Cardiac ventricle fibroblast (primary cell): ENCODE measurements around the gene SLC16A5. TPM values are rescaled to one million over a fixed set of nuclear protein-coding genes. Genes with fewer than 3 reads are reported as not detected.

ENCODE experiments used
- total RNA-seq: library from RNA; depleted of rRNA; stranded (reverse); fragments of >200 nt; gene quantifications from 2 replicates; pipeline ENCODE4 v1.2.3, GENCODE V29; 2015

SLC16A5 gene
- total RNA-seq, result 2.8 and 4.2 TPM in 2 replicates

GRCh38 chr17:75087558-75088453, at the start of gene SLC16A5:
SLC16A5 (plus strand) TSS chr17:75087954; CDS start chr17:75093637, 5,683 bp downstream.

DNA sequence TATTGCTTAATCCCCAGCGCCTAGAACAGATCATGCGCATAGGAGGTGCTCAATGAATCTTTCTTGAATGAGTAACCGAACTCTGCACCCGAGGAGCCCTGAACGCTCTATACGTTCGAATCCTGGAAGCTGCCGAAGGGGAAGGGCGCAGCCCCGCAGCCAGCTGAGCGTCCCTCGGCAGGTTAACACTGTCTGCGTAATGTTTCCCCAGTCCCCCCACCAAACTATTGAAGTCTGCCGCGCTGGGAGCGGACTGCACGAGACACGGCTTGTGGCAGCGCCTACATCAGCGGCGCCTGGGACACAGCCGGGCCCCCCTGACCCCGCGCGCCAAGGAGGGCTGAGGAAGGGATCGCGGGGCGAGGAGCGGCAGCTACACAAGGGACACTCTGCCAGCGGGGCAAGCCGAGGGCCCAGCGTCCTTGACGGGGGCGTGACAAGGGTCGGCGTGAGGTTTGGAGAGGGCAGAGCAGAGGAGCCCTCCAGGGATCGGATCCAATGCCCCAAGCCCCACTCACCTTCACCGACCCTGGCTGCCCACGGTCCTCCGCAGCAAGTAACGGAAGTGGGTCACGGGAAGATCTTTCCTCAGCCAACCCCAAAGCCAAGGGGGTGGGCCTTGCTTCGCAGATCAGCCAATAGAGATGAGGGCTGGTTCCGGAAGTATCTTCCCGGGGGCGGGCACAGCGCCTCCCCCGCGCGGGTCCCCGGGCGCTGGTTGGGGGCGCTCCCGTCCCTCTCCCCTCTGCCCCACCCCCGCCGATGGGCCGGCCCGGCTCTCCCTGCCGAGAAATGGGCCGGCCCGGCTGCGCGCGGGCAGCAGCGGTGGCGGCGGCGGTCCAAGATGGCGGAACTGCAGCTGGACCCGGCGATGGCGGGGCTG, 41.1 kb upstream of the SLC16A5 start, which contains the start of the genes ATP5PD and KCTD2:
ATP5PD (minus strand) TSS at position 563 of the 883 bp plus-strand sequence. CDS start 4,319 bp downstream, outside the sequence.
KCTD2 (plus strand) TSS at position 819 of the 883 bp plus-strand sequence; CDS start at position 845, 26 bp downstream.

GRCh38 chr17:75109407-75110233, 21.9 kb downstream of the SLC16A5 start, which contains the start of gene ARMC7:
ARMC7 (plus strand) TSS chr17:75109969; CDS start chr17:75110289, 320 bp downstream.

DNA sequence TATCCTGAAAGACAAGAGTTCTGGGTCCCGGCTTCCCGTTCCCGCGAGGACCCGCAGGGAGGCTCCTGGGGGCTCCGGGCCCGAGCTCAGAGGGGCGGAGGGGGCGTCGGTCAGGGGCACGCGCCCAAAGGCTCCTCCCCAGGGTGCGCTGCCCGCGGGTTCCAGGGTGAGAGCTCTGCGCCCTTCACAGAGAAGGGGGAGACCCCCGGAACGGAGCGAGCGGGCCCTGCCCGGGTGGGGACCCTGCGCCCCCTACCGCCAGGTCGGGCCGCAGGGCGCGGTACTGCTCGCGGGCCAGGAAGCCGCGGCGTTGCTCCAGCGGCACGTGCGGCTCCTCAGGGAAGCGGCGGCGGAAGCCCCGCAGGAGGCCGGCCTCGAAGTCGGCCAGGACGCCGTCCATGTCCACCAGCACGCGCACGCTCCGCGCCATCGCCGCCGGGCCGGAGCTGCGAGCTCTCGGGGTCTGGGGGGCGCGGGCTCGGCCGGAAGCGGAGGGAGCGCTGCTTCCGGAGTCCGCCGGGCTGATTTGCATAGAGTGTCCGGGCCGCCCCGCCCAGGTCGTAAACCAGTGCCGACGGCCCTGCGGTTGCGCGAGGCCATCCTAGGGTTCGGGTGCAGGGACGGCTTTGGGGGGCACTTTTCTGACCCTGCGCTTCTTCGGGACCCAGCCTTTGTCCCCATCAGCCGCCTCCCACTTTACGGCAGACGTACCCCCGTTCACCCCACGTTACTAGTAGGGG, 43.7 kb downstream of the SLC16A5 start, which contains the start of gene NT5C:
NT5C (minus strand) TSS at position 465 of the 740 bp plus-strand sequence; CDS start at position 430, 35 bp downstream.

DNA sequence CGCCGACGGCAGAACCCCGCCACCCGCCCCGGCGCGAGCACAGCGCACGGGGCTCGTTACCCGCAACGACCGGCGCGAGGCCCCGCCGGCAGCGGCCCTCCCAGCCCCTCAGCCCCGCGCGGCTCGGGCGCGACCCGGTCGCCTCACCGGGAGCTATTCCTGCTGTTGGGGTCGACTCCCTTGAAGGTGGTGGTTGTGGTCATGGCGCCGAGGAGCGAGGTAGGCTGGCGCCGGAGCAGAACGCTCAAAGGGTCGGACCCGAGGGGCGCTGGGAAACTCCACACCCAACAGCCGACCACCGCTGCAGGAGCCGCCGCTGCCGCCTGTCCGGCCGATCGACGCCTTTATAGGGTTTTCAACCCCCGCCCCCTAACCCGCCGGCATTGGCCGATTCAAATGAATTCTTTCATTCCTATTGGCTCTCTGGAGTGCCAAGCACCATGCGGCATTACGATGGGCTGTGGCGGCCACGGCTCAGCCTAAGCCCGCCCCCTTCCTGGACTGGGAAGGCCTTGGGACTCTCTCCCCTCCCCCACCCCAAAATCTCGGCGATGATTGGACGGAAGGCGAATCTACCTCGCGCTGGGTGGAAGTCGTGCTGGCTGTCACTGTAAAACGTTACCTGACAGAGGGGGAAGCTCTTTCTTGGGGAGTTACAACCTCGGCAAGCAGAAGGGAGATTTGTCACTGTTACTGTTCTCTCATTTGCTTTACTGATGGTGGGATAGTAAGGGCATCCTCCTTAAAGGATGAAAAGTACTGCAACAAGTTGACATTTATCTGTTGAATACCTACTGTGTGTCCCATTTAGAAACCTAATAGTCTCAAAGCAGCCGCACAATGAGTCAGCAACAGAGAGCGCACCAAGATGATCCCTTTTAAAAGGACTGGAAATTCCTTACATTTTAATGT, 66.7 kb downstream of the SLC16A5 start, which contains the start of gene JPT1:
JPT1 (minus strand) TSS at position 318 of the 912 bp plus-strand sequence; CDS start at position 203, 115 bp downstream.

Other genes with a start within 250 kb of the SLC16A5 start
- under 0.01 TPM in 1 of 2 replicates, not detected in the other for gene GRIN2C, start 228.1 kb upstream of the SLC16A5 start, total RNA-seq
- 19.4 and 20.9 TPM in 2 replicates for gene FDXR, start 215.0 kb upstream of the SLC16A5 start, total RNA-seq
- not detected in 2 replicates for gene FADS6, start 194.3 kb upstream of the SLC16A5 start, total RNA-seq
- not detected in 2 replicates for gene USH1G, start 164.7 kb upstream of the SLC16A5 start, total RNA-seq
- gene OTOP2, start 163.7 kb upstream of the SLC16A5 start, total RNA-seq, result not detected in 2 replicates
- gene OTOP3, start 152.1 kb upstream of the SLC16A5 start, total RNA-seq, result not detected in 2 replicates
- gene HID1, start 115.2 kb upstream of the SLC16A5 start, total RNA-seq, result 1.3 TPM in 1 of 2 replicates, not detected in the other
- 14.0 and 15.0 TPM in 2 replicates for gene CDR2L, start 100.3 kb upstream of the SLC16A5 start, total RNA-seq
- 36.5 and 42.3 TPM in 2 replicates for gene MRPL58, start 75.3 kb upstream of the SLC16A5 start, total RNA-seq
- gene ATP5PD, start 41.0 kb upstream of the SLC16A5 start, total RNA-seq, result 236 and 284 TPM in 2 replicates
- 18.2 and 20.5 TPM in 2 replicates for gene KCTD2, start 40.7 kb upstream of the SLC16A5 start, total RNA-seq
- 3.8 and 3.9 TPM in 2 replicates for gene ARMC7, start 22.0 kb downstream of the SLC16A5 start, total RNA-seq
- 43.7 and 60.3 TPM in 2 replicates for gene NT5C, start 43.8 kb downstream of the SLC16A5 start, total RNA-seq
- gene JPT1, start 66.6 kb downstream of the SLC16A5 start, total RNA-seq, result 44.3 and 57.8 TPM in 2 replicates
- gene SUMO2, start 95.0 kb downstream of the SLC16A5 start, total RNA-seq, result 66.5 and 71.5 TPM in 2 replicates
- gene NUP85, start 117.7 kb downstream of the SLC16A5 start, total RNA-seq, result 14.9 and 15.1 TPM in 2 replicates
- gene GGA3, start 173.7 kb downstream of the SLC16A5 start, total RNA-seq, result 11.9 and 23.0 TPM in 2 replicates
- gene MRPS7, start 173.9 kb downstream of the SLC16A5 start, total RNA-seq, result 31.1 and 37.8 TPM in 2 replicates
- 5.5 and 6.0 TPM in 2 replicates for gene MIF4GD, start 183.3 kb downstream of the SLC16A5 start, total RNA-seq
- gene SLC25A19, start 201.5 kb downstream of the SLC16A5 start, total RNA-seq, result 2.7 and 4.5 TPM in 2 replicates